GM18505 (cell line): ENCODE data around the gene DERL2.
A peak's percentile ranks its signal among the peaks of the same experiment; 100 is the strongest.

Experiments
- ATAC-seq: cut with Tn5 transposase; IDR thresholded peaks from one replicate; pipeline ENCODE4 v1.9.1; 2021; ENCODE audit not compliant: unreplicated experiment
- POLR2A ChIP-seq: IDR thresholded peaks from 4 replicates; pipeline ENCODE4 v1.6.1; 2011; ENCODE audit warnings: borderline replicate concordance; ENCODE audit not compliant: insufficient read depth, insufficient read length; ENCODE audit errors: extremely low read depth

The DERL2 gene

DNA sequence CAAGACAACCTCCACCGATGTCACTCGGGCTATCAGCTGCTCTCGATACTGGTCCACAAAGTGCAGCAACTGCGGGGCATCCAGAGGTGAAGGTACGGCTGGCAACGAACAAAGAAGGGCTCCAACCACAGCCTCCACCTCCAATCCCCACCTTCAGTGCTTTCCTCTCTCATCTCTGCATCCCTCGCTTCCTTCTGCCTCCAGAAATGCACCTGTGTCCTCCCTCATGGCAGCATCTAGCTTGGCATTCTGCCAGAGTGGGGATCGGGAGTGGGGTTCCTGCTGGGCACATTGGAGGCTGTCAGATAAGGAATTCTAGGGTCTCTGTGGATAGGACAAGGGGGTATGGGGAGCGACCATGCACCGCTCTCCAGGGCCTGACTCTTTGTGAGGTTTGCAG, 29.0 kb upstream of the DERL2 start:
- TF ChIP-seq POLR2A: no peak
- ATAC-seq: no peak

DNA sequence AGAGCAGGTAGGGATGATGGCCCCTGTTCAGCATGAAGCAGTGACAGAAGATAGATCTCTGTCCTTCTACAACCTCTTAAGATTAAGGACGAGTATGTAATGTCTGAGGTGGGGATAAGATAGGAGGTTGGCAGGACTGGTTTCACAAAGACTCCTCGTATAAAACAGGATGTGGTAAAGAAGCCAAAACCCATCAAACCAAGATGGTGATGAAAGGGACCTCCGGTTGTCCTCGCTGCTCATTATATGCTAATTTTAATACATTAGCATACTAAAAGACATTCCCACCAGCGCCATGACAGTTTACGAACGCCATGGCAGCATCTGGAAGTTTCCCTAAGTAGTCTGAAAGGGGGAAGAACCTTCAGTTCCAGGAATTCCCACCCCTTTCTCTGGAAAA, 27.6 kb upstream of the DERL2 start:
- no peak for TF ChIP-seq POLR2A
- no peak for ATAC-seq

DNA sequence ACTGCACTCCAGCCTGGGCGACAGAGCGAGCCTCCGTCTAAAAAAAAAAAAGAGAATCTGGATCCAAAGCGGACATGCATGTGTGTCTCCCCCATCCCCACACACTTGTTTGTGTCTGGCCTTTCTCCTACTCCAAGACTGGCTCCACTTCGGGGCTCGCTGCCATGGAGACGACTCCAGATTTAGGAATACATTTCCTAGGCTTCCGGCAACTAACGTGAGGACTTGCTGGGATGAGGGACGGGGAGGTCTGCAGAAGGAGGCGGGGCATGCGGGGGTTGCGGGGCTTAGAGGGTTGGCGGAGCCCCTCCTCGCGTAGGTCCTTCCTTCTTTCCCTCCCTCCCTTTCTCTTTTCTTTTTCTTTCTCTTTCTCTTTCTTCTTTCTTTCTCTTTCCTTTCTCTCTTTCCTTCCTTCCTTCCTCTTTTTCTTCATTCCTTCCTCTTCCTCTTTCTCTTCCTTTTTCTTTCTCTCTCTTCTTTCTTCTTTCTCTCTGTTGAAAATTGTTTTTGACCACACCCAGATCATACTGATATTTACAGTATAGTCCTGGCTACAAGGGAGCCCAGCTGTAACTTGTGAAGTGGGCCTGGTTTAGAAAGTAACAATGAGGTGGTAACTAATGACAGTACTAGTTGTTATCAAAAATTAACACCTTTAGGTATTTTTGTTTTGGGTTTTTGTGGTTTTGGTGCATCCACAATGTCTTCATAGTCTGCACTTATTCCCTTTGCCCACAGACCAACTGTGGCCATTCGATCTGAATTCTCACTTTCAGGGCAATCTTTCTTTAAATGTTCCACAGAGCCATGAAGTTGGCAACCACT, 25.6 kb upstream of the DERL2 start:
- ATAC-seq: no peak
- TF ChIP-seq POLR2A: no peak

DNA sequence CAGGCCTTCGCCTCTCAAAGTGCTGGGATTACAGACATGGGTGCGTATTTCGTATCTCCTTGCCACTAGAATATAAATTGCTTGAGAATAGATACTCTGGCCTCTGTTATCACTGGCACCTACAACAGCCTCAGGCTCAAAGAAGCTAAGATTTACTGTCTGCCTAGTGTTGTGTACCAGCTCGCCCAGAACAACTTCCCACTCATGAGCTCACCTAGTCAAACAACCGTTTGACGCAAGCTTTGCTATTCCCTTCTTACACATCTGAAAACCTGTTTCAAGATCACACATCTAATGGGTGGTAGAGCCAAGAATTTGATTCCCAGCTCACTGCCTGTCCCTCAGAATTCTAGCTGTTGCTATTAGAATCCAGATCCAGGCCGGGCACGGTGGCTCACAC, 24.8 kb upstream of the DERL2 start:
- ATAC-seq: no peak
- TF ChIP-seq POLR2A: no peak

DNA sequence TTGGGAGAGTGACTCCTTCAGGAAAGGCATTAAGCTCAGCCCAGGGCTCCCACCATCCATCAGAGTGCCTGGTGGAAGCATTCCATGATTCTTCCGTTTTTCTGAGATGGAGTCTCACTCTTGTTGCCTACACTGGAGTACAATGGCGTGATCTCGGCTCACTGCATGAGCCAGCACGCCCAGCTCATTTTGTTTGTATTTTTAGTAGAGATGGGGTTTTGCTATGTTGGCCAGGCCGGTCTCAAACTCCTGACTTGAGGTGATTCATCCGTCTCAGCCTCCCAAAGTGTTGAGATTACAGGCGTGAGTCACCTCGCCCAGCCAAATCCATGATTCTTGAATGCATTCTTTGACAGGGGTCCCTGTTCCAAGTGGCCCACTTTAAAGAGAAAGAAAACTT, 23.5 kb upstream of the DERL2 start:
- ATAC-seq: no peak
- no peak for TF ChIP-seq POLR2A

DNA sequence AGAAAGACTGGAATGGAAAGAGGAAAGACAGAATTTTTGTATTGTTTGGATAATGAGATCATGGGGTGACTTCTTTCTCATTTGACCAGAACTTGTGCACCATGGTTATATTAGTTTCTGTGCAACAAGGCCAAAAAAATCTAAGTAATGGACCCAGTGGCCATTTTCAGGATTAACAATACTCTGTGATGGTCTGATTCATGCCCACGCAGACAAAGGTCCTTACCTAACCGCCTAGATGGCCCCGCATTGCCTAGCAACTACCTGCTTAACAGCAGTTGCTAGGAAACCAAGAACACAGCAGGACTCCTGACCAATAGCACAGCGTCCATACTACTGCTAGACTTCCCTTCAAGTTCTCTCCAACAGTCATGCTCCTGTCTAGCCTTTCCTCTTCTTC, 22.8 kb upstream of the DERL2 start:
- TF ChIP-seq POLR2A: no peak
- ATAC-seq: no peak

DNA sequence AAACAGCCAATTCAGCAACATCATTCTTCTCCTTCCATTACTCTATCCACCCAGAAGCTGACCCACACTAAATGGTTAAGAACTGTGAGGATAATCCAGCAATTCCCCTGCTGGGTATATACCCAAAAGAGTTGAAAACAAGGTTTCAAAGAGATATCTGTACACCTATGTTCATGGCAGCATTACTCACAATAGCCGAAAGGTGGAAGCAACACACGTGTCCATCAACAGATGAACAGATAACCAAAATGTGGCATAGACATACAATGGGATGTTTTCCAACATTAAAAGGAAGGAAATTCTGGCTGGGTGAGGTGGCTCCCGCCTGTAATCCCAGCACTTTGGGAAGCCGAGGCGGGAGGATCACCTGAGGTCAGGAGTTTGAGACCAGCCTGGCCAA, 20.3 kb upstream of the DERL2 start:
- ATAC-seq: no peak
- TF ChIP-seq POLR2A: no peak

DNA sequence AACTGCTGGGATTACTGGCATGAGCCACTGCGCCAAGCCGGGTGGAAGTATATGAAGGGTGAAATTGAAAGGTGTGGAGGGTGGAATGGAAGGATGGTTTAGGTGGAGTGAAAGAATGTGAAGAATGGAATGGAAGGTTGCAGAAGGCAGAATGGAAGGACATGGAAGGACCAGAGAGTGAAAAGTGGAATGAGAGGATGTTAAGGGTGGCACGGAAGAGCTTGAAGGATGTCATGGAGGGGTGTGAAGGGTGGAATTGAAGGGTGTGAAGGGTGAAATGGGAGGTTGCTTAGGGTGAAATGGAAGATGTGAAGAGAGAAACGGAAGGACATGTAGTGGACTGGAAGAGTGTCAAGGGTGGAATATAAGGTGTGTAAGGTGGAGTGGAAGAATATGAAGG, 16.6 kb upstream of the DERL2 start:
- no peak for TF ChIP-seq POLR2A
- no peak for ATAC-seq

DNA sequence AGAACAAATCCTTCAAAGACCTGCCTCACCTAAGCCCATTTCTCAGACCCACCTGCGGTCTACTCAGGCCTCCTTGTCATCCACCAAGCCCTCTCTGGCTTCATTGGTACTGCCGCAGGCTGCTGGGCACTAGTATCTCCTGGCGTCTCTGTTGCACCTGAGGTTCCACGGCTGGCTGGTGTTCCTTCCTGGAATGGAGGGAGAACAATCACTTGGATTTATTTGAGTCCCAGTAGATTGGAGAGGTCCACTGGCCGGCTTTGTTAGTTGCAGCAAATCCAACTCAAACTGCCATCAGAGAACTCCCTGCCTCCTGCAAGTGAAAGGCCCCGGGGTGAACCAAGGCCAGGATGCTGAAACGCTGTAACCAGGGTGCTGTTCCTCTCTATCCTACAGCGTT, 15.7 kb upstream of the DERL2 start:
- TF ChIP-seq POLR2A: no peak
- no peak for ATAC-seq

DNA sequence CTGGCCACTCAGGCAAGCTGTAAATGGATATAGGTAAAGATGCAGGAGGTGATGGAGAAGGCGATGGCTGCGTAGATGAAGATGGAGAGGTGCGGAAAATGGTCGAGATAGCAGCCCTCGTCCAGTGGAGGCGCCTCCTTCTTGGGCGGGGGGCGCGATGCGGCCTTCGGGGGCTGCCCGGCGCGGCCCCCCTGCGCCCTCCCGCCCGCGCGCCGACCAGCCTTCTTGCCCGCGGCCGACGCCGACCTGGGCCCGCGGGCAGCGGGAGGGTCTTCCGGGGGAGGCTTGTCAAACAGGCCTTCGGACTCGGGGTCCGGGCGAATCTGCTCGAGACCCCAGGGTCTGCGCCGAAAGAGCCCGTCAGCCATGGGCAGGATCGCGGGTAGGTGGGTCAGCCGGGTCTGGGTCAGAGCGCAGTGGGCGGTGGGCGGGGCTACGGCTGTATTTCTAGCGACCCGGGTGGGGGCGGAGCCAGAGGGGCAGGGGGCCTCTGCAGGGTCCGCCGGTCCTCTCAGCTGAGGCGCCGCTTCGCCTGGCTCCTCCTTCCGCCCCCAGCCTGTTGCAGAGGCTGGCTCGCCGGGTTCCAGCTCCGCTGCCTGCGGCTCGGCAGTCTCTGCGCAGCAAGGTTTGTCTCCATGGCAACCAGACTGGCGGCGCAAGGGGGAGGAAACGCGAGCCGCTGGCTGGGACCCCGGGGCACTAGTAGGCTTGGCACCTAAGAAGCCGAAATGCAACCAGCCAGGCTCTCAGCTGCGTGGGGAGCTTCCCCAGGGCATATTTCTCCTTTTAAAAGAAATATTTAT, 14.8 kb upstream of the DERL2 start:
- no peak for ATAC-seq
- no peak for TF ChIP-seq POLR2A

DNA sequence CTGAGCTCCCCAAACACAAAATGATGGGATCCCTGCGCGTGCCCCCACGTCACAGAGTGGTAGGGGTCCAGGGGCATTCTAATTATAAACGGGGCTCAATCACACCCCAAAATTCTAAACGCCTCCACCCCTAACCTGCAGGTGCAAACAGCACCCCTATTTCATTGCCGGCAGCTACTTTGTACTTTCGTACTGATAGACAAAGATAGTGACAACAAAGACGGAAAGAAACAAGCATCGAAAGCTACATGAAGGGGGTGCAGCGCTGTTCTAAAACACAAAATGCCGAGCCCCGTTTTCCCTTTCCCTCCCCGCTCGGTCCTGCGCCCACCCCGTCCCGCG, 14.2 kb upstream of the DERL2 start:
- no peak for TF ChIP-seq POLR2A
- no peak for ATAC-seq

DNA sequence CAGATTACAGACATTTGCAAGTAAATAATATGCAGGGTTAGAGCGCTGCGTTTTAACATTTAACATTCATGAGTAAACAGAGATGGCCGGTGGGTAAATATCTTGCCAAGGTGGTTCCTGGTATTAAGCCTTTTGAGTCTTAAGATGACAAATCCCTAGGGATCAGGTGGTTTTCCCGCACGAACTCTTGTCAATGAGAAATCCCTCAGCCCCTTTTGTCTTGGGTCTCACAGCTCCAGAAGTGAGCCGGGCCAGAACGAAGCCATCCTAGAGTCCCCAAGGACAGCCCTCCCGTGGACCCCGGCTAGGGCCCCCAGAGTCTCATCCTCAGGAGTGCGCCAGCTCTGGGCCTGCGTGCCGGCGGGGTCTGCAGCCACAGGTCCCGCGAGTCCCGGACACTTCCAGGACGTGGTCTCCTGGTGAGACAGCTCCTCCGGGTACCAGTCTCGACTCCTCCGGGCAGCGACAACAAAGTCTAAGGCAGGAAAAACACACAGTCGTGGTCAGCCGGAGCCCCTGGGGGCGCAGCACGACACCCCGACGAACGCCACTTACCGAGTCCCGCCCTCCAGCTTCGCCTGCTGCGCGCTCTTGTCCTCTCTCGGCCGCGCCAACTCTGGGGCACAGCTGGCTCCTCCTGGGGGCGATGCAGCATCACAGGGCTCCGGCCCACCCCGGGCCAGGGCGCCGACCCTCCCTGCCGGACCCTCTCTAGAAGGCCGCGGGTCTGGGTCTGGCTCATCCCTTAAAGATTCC, 13.7 kb upstream of the DERL2 start:
- TF ChIP-seq POLR2A: no peak
- no peak for ATAC-seq

DNA sequence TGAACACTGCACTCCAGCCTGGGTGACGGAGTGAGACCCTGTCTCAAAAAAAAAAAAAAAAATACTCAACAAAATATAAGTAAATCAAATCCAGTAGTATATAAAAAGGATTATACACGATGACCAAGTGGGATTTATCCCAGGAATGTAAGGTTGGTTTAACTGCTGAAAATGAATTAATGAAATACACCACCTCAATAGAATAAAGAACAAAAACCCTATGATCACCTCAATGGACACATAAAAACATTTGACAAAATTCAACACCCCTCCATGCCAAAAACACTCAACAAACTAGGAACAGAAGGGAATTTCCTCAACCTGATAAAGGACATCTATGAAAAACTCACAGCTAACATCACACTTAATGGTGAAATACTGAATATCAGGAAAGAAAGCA, 7.0 kb upstream of the DERL2 start:
- TF ChIP-seq POLR2A: no peak
- no peak for ATAC-seq

DNA sequence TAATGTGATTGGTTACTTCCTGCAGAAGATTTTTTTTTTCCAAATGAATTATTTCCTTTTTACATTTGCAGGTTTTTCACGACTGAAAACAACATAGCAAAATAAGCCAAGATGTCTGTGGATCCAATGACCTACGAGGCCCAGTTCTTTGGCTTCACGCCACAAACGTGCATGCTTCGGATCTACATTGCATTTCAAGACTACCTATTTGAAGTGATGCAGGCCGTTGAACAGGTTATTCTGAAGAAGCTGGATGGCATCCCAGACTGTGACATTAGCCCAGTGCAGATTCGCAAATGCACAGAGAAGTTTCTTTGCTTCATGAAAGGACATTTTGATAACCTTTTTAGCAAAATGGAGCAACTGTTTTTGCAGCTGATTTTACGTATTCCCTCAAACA, 2.8 kb upstream of the DERL2 start:
- no peak for TF ChIP-seq POLR2A
- no peak for ATAC-seq

DNA sequence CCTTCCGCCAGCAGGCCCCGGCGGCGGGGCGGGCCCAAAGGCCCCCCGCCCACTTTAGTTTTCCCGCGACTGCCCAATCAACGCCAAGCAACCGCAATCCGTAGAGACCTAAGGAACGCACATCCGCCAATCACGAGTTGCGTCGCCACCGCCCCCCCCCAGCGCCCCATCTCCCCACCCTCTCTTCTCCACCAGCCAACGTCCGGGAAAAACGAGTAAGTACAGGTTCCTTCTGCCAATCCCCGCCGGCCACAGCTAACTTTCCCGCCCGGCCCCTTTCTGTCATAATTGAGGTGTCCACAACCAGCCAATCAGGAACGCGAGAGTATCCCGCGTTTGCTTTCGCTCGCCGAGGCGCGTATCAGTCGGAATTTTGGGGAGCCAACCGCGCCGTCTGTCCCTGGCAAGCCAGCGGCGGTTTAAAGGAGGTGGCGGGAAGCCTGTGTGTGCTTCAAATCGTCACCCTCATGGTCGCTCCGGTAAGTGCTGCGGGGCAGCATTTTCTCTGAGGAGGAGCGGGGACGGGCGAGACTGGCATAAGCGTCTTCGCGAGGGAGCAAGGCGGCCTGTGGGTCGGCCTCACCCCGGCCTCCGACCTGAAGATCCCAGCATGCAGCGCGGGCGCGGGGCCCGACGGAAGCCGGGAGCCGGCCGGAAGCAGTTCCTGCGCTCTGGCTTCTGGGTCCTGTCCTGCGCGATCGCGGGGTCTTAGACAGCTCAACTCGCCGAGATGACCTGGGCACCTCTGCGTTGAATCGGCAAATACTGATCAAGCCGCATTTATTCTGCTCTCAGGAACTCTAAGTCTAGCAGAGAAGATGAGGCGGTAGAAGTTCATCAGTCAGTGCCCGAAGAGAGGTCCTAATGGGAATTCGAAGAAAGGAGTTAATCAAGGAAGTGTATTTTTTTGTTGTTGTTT, 487 bp upstream of the DERL2 start, which contains the start of gene MIS12:
MIS12 (plus strand) TSS at position 361 of the 919 bp plus-strand sequence. CDS start 2,297 bp downstream, outside the sequence.
- peak; percentile 78 for ATAC-seq
- peak; percentile 88 for TF ChIP-seq POLR2A
